Right ventricle myocardium superior (tissue), 1 donor: ENCODE measurements around the gene CAD. TPM values are rescaled to one million over a fixed set of nuclear protein-coding genes. Genes with fewer than 3 reads are reported as not detected.
A peak's percentile ranks its signal among the peaks of the same experiment; 100 is the strongest.
"Not testable (repeated sequence)": the region's sequence is repeated elsewhere in the genome, so short reads cannot be mapped to it uniquely, and the experiment has no call there.

Experiments used
- ATAC-seq: fragments of 200-7000 bp; cut with Tn5 transposase; one replicate; pipeline ENCODE4 v1.9.1; 2020; ENCODE audit warnings: mild to moderate bottlenecking; ENCODE audit not compliant: poor library complexity
- DNase-seq: peaks from one replicate; pipeline ENCODE4 v3.0.0-alpha.2; 2020
- intact Hi-C: fragments of 100-400 bp; cut with DNase I; formaldehyde crosslinking; loops from one replicate; pipeline ENCODE4 v1.11.2; 2022
- total RNA-seq: library from RNA; stranded (reverse); fragmentation: NEBNext Ultra II Directional; extraction: Animal tissue kit (Norgen Biotek cat#: 25700); gene quantifications from one replicate; pipeline ENCODE4 v1.2.1, GENCODE V29; 2021
- donor health status: DM: no; HTN: yes; CAD: no; lungs with severe emphysema.

Gene CAD
- total RNA-seq, 1 donor from 2014 or later, result 8.6 TPM

GRCh38 chr2:27194538-27195354 is 22.4 kb upstream of the CAD start:
- no peak for DNase-seq
- intact Hi-C loops, result loop anchor here (5.0 kb wide), 1 partner anchor 97 kb away; no protein-coding TSS in a partner anchor
- no peak for ATAC-seq

DNA sequence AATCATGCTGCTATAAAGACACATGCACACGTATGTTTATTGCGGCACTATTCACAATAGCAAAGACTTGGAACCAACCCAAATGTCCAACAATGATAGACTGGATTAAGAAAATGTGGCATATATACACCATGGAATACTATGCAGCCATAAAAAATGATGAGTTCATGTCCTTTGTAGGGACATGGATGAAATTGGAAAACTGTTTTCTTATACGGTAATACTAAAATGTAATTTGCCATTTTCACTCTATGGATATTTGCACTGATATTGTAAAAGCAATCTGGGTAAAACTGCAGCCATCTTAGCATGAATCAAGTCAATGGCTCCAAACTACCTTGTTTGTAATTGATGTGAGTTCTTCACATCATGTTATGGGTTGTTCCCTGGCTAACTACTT is 21.4 kb upstream of the CAD start:
- DNase-seq, intact Hi-C loops, ATAC-seq: not testable (repeated sequence)

DNA sequence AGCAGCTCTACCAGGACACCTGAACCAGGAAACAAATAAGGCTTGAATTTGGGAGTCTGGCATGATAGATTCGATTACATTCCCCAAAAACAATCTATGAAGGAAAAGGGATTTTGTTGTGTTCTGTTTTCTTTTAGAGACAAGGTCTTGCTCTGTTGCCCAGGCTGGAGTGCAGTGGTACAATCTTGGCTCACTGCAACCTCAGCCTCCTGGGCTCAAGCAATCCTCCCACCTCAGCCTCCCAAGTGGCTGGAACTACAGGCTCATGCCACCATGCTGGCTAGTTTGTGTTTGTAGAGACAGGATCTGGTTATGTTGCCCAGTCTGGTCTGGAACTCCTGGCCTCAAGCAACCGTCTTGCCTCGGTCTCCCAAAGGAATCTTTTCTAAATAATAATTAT is 19.1 kb upstream of the CAD start:
- intact Hi-C loops, DNase-seq, ATAC-seq: not testable (repeated sequence)

- DNase-seq (no peak), ATAC-seq (no peak)
- intact Hi-C loops, result no loop called here
Observed at GRCh38 chr2:27198627-27199026, 18.5 kb upstream of the CAD start.

DNA sequence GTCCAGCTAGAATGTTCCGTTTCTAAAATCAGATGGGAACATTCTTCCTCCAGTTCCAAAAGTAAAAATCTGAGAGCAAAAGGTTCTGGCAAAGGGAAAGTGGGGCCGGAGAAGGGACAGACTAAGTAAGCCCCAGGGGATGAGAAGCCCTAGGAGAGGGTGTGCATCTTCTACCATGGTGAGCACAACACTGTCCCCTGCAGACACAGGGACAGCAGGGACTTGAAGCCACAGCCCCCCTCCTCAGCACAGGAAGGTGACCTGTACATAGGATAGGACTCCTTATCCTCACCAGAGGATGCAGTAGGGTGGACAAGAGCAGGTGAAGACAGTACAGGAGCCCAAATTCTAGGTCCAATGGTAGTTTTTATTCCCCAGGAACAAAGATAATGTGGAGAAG is 17.9 kb upstream of the CAD start:
- DNase-seq (no peak), ATAC-seq (no peak)
- intact Hi-C loops, result no loop called here

DNA sequence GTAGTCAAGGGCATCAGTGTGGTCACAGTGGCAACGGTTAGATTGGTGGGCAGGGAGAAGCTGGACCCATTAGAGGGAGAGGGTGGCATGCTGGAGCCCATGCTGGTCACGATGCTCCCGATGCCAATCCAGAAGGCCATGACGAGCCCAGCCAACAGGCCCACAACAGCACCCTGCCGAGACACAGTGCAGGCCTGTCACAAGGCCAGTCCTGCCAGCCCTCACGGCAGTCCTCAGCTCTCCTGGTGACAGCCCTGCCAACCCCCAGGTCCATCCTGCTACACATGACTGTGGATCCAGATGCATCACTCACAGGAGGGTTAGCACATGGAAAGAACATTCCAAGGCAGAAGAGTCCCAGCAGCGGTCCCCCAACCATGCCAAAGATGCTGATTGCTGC is 15.5 kb upstream of the CAD start:
- DNase-seq (no peak), ATAC-seq (no peak)
- intact Hi-C loops, result no loop called here

DNA sequence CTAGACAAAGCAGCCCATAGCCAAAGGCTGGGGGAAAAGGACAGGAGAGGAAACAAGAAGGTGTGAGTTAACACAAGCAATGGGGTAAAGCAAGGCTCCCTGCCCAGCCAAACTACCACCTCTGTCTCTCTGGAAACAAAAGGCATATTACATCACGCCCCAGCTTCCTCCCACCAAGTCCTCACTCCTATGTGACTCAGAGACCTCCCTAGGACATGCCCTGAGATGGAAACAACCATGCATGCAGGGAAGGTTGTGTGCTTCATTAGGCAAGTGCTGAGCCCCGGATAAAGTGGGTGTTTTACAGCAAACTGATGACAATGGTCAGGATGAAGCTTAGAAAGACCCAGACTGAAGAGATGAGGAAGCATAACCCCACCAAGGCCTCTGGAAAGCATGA is 14.3 kb upstream of the CAD start:
- intact Hi-C loops, result no loop called here
- ATAC-seq (no peak), DNase-seq (no peak)

DNA sequence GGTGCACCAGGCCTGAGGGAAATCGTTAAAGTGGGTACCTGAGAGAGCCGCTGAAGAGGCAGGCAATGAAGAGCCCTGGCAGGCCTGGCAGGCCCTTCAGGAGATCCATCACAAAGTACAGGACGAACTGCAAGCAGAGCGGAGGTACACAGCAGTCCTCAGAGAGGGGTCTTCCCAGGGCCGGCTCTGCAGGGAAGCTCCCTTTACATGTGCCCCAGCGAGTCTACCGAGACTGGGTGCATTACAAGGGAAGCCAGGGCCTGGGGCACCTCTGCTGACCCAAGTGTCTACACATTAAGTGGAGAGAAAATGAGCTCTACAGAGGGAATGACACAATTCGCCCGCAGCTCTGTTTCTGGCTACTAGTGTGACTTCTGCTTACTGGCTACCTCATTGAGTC is 13.4 kb upstream of the CAD start:
- intact Hi-C loops, result no loop called here
- ATAC-seq (no peak), DNase-seq (no peak)

- DNase-seq (no peak), ATAC-seq (no peak)
- intact Hi-C loops, result no loop called here
Observed at GRCh38 chr2:27204566-27204965, 12.6 kb upstream of the CAD start.

- intact Hi-C loops, result no loop called here
- ATAC-seq, result no peak
- DNase-seq, result no peak
Observed at GRCh38 chr2:27205206-27205605, 12.0 kb upstream of the CAD start.

DNA sequence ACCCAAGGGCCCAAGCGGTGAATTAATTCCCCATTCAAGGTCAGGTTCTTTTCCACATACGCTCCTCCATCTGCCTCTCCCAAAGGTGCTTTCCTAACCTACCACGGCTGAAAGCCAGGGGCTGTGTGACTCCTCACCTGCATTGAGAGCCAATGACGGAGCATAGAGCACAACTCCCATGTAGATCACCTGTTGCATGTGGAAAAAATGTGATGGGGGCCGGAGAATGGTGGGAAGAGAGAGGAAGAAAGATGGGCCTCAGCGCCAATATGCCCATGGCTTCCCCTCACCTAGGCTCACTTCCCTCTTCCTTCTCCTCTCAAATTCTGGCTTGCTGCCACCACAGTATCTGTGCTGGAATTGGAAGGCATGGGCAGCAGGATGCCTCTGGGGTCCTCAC is 10.8 kb upstream of the CAD start:
- intact Hi-C loops, result no loop called here
- DNase-seq (no peak), ATAC-seq (no peak)

DNA sequence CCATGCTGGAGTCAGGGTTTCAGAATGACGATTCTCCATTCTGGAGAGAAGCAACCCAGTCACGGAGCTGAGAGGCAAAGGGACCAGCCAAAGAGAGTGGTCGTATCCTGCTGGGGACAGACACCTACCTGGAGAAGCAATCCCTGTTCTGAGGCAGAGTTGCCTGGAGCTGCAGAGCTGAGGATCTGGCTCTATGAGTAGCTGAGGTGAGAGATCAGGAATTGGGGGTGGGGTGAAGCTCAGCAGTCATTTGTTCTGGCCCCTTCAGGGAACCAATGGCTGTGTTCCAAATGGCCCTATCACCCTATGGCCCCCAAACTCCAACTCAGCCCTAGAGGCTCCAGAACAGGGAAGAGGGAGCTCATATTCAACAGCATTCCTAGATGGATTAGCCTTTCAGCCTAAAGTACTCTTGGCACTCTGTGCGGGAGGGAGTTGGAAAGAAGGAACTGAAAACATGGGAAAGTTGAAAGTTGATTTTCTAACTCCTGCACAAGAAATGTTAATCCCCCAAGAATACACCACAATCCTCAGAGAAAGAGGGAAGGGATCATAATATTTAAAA is 8.6 kb upstream of the CAD start:
- ATAC-seq (no peak), DNase-seq (no peak)
- intact Hi-C loops, result no loop called here

- ATAC-seq (no peak), DNase-seq (no peak)
- intact Hi-C loops, result no loop called here
Observed at GRCh38 chr2:27209621-27210401, 7.4 kb upstream of the CAD start.

DNA sequence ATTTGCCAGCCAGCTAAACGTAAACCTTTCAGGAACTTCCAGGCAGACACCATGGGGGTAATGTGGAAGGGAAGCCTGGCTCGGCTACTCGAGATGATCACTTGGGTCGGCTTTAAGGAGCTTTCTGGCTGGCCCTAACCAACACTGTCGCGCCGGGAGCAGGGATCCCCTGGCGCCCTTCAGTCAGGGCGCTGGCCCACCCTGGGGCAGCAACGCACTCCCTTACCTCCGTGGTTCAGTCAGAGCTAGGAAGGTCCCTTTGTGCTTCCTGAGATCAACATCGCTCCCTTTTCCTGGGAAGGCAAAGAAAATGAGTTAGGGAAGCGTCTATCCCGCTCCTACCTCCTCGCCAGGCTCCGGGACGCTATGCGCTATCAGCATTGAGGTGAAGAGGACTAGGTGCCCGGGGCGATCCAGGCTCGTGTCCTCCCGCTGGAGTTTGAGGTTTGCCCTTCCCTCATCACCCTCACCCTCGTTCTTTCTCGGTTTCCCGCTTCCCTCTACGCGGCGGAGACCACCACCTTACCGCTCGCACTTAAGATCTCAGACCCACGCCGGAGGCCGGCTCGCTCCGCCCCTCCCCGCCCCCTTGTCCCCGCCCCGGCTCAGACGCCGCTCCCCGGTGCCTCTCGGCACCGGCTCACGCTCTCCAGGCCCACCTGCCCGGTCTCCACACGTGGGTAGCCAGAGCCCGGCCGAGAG is 5.8 kb upstream of the CAD start:
- DNase-seq (no peak), ATAC-seq (peak; percentile 4)
- intact Hi-C loops, result no loop called here

DNA sequence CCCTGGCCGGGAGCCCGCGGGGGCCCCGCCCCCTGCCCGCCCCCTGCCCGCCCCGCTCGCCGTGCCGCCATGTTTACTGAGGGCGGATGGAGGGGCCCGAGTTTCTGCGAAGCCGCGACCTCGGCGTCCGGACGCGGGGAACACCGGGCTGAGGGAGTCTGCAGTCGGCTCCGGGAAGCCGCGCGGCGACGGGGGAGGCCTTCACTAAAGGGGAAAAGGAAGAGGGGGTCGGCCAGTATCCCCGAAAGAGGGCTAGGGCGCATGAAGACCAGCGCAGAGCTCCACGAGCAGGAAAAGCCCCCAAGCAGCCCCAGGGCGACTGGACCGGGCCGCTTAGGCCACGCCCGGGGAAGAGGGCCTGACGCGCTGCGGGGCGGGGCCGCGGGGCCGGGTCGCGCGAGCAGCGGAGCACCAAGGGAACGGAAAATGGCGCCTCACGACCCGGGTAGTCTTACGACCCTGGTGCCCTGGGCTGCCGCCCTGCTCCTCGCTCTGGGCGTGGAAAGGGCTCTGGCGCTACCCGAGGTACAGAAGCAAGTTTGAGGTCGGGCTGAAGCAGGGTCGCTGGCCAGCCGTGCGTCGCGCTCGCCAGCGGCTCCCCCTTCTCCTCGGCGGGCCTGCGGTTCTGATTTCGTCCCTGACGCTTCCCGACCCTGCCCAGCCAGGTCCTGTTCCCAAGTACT is 5.1 kb upstream of the CAD start, which contains the start of the genes ATRAID and SLC5A6:
TSS of gene ATRAID (plus strand) at position 99 of the 683 bp plus-strand sequence. CDS start at position 427, 328 bp downstream.
TSS of gene SLC5A6 (minus strand) at position 326 of the 683 bp plus-strand sequence. CDS start 4,618 bp downstream, outside the sequence.
- peak; percentile 93 for DNase-seq
- peak; percentile 98 for ATAC-seq
- intact Hi-C loops, result no loop called here

DNA sequence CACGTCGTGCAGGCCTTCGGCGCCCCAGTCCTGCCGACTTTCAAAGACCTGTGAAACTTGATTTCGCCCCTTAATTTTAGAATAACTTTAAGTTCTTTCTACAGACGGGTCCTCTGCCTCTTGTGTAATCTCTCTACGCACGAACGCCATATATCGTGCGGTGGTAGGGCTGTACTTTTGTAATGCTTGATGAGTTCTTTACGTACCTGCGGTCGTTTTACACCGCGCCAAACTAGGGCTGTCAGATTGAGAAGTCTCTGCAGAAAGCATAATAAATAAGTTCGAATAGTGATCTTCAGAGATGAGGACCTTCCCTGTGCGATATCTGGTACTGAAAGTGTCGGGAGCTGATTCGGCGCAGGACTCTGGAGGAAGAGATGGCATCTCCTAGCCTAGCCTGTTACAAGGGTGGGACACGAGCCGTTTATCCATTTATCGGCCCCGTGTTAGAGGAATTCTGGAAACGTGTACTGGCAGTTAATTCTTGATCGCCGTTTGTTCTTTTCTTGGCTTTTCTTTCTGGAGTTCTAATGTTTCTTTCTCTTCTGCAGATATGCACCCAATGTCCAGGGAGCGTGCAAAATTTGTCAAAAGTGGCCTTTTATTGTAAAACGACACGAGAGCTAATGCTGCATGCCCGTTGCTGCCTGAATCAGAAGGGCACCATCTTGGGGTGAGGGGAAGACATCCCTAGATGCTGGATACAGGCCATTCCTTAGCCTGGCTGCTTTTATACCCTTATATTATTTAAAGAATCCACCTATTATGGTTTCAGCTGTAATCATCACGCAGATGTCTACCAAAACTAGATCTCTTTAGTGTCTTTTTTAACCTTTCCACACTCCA is 4.3 kb upstream of the CAD start:
- DNase-seq, result no peak
- peak; percentile 15 for ATAC-seq
- intact Hi-C loops, result no loop called here

GRCh38 chr2:27214941-27215340 is 2.2 kb upstream of the CAD start:
- intact Hi-C loops, result no loop called here
- DNase-seq (no peak), ATAC-seq (no peak)
